ENCODE measurements around the gene DNM3.

GRCh38 chr1:172071746-172072145 lies 230.4 kb downstream of the DNM3 start:
- TF ChIP-seq EZH2phosphoT487 (conservative IDR thresholded peaks at IDR 0.05; ENCODE audit: low read length): no peak
- TF ChIP-seq CTCF (IDR thresholded peaks at IDR 0.05; ENCODE audit: insufficient read depth, low read length, poor library complexity, severe bottlenecking): no peak
